Kidney tubule cell (primary cell): Measurements from ENCODE around the gene LTV1.

Experiments
- DNase-seq: peaks from one replicate; pipeline ENCODE4 v3.0.0-alpha.2; 2018; ENCODE audit warnings: low spot score

The LTV1 gene

GRCh38 chr6:143894655-143895054 is 51.5 kb downstream of the LTV1 start:
- DNase-seq: no peak

GRCh38 chr6:143896126-143896860 is 53.2 kb downstream of the LTV1 start:
- DNase-seq: no peak

- DNase-seq: no peak
These were observed 57.2 kb downstream of the LTV1 start for GRCh38 chr6:143900358-143900757.

GRCh38 chr6:143901885-143902750 is 59.0 kb downstream of the LTV1 start:
- DNase-seq: no peak

GRCh38 chr6:143902827-143903226 is 59.7 kb downstream of the LTV1 start:
- DNase-seq: no peak

GRCh38 chr6:143911028-143911427 is 67.9 kb downstream of the LTV1 start:
- DNase-seq: no peak

- DNase-seq: no peak
These were observed 69.5 kb downstream of the LTV1 start for GRCh38 chr6:143912671-143913070.
